ENCODE results near the gene NRXN3.

- no peak for TF ChIP-seq CTCF (IDR thresholded peaks at IDR 0.05; ENCODE audit: poor library complexity)
- TF ChIP-seq EZH2phosphoT487 (IDR thresholded peaks at IDR 0.05; ENCODE audit: low read depth, severe bottlenecking, unreplicated experiment) = no peak
- TF ChIP-seq EZH2 (IDR thresholded peaks at IDR 0.05; ENCODE audit: borderline replicate concordance) = no peak
Observed at GRCh38 chr14:78450669-78451318, 280.6 kb downstream of the NRXN3 start.
